ENCODE measurements around the gene SNAPC1. TPM values are rescaled to one million over a fixed set of nuclear protein-coding genes. Genes with fewer than 3 reads are reported as not detected.

SNAPC1 gene
- total and polyA plus RNA-seq, 9 of the 15 experiments (the other 6 are each of a cell fraction or from before 2014, with no cell fraction given) = 3.7 to 9.0 (median 7.9) TPM

DNA sequence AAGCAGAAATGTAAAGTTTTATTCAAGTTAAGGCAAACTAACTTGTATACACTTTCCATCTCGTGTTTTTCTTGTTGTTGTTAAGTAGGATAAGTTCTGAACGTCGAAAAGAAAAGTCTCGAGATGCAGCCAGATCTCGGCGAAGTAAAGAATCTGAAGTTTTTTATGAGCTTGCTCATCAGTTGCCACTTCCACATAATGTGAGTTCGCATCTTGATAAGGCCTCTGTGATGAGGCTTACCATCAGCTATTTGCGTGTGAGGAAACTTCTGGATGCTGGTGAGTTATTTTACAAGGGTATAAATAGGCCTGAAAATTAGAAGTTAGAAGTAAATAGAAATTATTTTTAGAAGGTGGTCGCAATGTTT lies 41.9 kb upstream of the SNAPC1 start:
- H3K4me1 ChIP-seq (replicated peaks in 1 of 2; ENCODE audit: control insufficient read depth in 2 of 2, insufficient read depth in 2 of 2, low read length in 2 of 2) = no peaks in the 10 kb centered on the region; a peak in 3 of 5 replicates
- ATAC-seq (no peak), DNase-seq (ENCODE audit: extremely low read depth in 1 of 4, low spot score in 3 of 4) (no peak), FAIRE-seq (no peak)
- H3K9me3 ChIP-seq (replicated peaks; ENCODE audit: control insufficient read depth, insufficient read depth, low read depth, low read length) = no peaks in the 10 kb centered on the region
- ChIA-PET POLR2A (interaction anchor here (0.6 to 1.5 kb wide), 3 partner anchors 9 to 42 kb away, joined by 3 to 4 read pairs (median 3); partner anchors contain the start of gene SNAPC1), CTCF (ENCODE audit: low intra/inter-chr PET ratio) (no interaction called here)
- BruUV-seq (replicated peaks) = no TSS peak
- in situ Hi-C loops (cut with MboI) = no loop called here
- H3K27me3 ChIP-seq (ENCODE audit: control insufficient read depth in 2 of 2, insufficient read depth in 2 of 2, low read length in 2 of 2) = no peaks in the 10 kb centered on the region
- H2AFZ ChIP-seq (ENCODE audit: low read depth, low read length) = no peak overlapping the region
- peaks cover 59% of the 10 kb centered on the region for H3K79me2 ChIP-seq (ENCODE audit: control insufficient read depth, insufficient read depth, low read length)
- no peak for TF ChIP-seq THAP7 (CRISPR knock-in tag; IDR thresholded peaks at IDR 0.05)
- TF ChIP-seq SMARCE1 (IDR thresholded peaks at IDR 0.05) = no peak
- no peak for TF ChIP-seq FOS (IDR thresholded peaks at IDR 0.05; ENCODE audit: extremely low read depth, insufficient read length)
- TF ChIP-seq THRB (CRISPR knock-in tag; conservative IDR thresholded peaks at IDR 0.05) = no peak
- no peak for TF ChIP-seq TRIM24 (IDR thresholded peaks at IDR 0.05)
- no peak for TF ChIP-seq PTBP1 (IDR thresholded peaks at IDR 0.05; ENCODE audit: low read depth, low read length)
- no peak for TF ChIP-seq ZNF655 (CRISPR knock-in tag; IDR thresholded peaks at IDR 0.05)
- no peak for TF ChIP-seq SNAPC5 (CRISPR knock-in tag; IDR thresholded peaks at IDR 0.05)
- no peak for TF ChIP-seq ZBTB8A (IDR thresholded peaks at IDR 0.05; ENCODE audit: partially characterized antibody)
- no peak for TF ChIP-seq HMGXB4 (CRISPR knock-in tag; IDR thresholded peaks at IDR 0.05)
- no peak for TF ChIP-seq HLTF (IDR thresholded peaks at IDR 0.05)
- H3K4me3 ChIP-seq = no peak overlapping the region
- peaks cover 6% of the 10 kb centered on the region; the same call in 1 of the 2 replicates for H4K20me1 ChIP-seq (replicated peaks; ENCODE audit: control insufficient read depth, insufficient read depth, low read length)
- 78% methylated on average over 7 of the region's 9 CpGs for WGBS (ENCODE audit: insufficient coverage, low coverage, missing lambda C conversion rate)
- H3K27ac ChIP-seq (ENCODE audit: extremely low read depth, low read depth, low read length) = no peak overlapping the region
- no peaks in the 10 kb centered on the region for H3K9me1 ChIP-seq (ENCODE audit: control insufficient read depth, insufficient read depth, low read length)
- intact Hi-C loops (cut with micrococcal nuclease) = no loop called here
- no peak overlapping the region for H3K9ac ChIP-seq (ENCODE audit: insufficient read depth in 1 of 2, low read depth in 2 of 2, low read length in 2 of 2)
- no peak overlapping the region for H3K4me2 ChIP-seq (ENCODE audit: insufficient read depth, low read length)
- H3K36me3 ChIP-seq (ENCODE audit: control insufficient read depth, insufficient read depth, low read length) = peaks cover 39% of the 10 kb centered on the region; the same call in 2 of the 3 replicates

Measured in K562 (cell line).